Activated T-cell treated with anti-CD3 and anti-CD28 coated beads for 24 hours (primary cell): Measurements from ENCODE around the gene PAGE4.

Source experiments
- DNase-seq: peaks from one replicate; pipeline ENCODE4 v3.0.0-alpha.2; 2020; ENCODE audit warnings: low read depth

Gene PAGE4

GRCh38 chrX:49876750-49877149, 47.6 kb downstream of the PAGE4 start:
- DNase-seq, result no peak

GRCh38 chrX:49877397-49878101, 48.4 kb downstream of the PAGE4 start:
- DNase-seq, result no peak

- no peak for DNase-seq
Observed at GRCh38 chrX:49878128-49878833, 49.2 kb downstream of the PAGE4 start.

- peak; percentile 52 for DNase-seq
Observed at GRCh38 chrX:49878834-49879655, 49.9 kb downstream of the PAGE4 start, which contains the start of gene USP27X. USP27X (plus strand) TSS chrX:49879484; CDS start chrX:49880308, 824 bp downstream.

GRCh38 chrX:49879656-49880277, 50.7 kb downstream of the PAGE4 start:
- no peak for DNase-seq

GRCh38 chrX:49880668-49881067, 51.6 kb downstream of the PAGE4 start:
- no peak for DNase-seq
